ENCODE results near the gene NEK6. TPM values are rescaled to one million over a fixed set of nuclear protein-coding genes. Genes with fewer than 3 reads are reported as not detected.

Gene NEK6
- total and polyA plus RNA-seq, 9 of the 15 experiments (the other 6 are each of a cell fraction or from before 2014, with no cell fraction given) = 3.1 to 19.0 (median 8.4) TPM

DNA sequence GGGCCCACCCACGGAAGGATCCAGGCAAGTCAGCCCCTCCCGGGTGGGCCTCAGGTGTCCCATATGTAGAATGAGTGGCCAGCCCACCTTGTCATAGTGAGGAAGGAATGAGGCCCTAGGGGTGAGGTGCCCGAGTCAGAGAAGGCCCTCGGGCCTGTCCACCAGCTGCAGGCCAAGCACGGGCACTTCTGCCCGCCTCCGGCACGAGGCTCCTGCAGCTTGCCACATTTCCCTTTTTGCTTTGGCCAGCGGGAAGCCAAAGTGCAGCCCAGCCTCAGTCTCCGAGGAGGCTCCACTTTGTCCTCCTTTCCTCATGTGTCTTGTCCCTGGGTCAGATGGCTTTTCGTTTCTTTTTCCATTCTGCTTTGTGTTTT lies 84.6 kb downstream of the NEK6 start (continued):
- TF ChIP-seq, protein P1, sequence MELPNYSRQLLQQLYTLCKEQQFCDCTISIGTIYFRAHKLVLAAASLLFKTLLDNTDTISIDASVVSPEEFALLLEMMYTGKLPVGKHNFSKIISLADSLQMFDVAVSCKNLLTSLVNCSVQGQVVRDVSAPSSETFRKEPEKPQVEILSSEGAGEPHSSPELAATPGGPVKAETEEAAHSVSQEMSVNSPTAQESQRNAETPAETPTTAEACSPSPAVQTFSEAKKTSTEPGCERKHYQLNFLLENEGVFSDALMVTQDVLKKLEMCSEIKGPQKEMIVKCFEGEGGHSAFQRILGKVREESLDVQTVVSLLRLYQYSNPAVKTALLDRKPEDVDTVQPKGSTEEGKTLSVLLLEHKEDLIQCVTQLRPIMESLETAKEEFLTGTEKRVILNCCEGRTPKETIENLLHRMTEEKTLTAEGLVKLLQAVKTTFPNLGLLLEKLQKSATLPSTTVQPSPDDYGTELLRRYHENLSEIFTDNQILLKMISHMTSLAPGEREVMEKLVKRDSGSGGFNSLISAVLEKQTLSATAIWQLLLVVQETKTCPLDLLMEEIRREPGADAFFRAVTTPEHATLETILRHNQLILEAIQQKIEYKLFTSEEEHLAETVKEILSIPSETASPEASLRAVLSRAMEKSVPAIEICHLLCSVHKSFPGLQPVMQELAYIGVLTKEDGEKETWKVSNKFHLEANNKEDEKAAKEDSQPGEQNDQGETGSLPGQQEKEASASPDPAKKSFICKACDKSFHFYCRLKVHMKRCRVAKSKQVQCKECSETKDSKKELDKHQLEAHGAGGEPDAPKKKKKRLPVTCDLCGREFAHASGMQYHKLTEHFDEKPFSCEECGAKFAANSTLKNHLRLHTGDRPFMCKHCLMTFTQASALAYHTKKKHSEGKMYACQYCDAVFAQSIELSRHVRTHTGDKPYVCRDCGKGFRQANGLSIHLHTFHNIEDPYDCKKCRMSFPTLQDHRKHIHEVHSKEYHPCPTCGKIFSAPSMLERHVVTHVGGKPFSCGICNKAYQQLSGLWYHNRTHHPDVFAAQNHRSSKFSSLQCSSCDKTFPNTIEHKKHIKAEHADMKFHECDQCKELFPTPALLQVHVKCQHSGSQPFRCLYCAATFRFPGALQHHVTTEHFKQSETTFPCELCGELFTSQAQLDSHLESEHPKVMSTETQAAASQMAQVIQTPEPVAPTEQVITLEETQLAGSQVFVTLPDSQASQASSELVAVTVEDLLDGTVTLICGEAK (IDR thresholded peaks at IDR 0.05) = no peak
- TF ChIP-seq, protein P1 (CRISPR knock-in tag; IDR thresholded peaks at IDR 0.05) = no peak
- TF ChIP-seq JUND (IDR thresholded peaks at IDR 0.05; ENCODE audit: borderline replicate concordance, low read depth, low read length) (no peak), JUND (tag; IDR thresholded peaks at IDR 0.05; ENCODE audit: borderline replicate concordance, low read depth, low read length) (no peak), HCFC1 (IDR thresholded peaks at IDR 0.05; ENCODE audit: low read depth, low read length) (no peak), NCOA4 (IDR thresholded peaks at IDR 0.05; ENCODE audit: partially characterized antibody) (no peak), CBFA2T2 (conservative IDR thresholded peaks at IDR 0.05) (no peak), LCOR (CRISPR knock-in tag; IDR thresholded peaks at IDR 0.05) (no peak), OTX1 (CRISPR knock-in tag; IDR thresholded peaks at IDR 0.05) (no peak), ZNF830 (CRISPR knock-in tag; IDR thresholded peaks at IDR 0.05) (no peak)
- TF ChIP-seq, protein P2, sequence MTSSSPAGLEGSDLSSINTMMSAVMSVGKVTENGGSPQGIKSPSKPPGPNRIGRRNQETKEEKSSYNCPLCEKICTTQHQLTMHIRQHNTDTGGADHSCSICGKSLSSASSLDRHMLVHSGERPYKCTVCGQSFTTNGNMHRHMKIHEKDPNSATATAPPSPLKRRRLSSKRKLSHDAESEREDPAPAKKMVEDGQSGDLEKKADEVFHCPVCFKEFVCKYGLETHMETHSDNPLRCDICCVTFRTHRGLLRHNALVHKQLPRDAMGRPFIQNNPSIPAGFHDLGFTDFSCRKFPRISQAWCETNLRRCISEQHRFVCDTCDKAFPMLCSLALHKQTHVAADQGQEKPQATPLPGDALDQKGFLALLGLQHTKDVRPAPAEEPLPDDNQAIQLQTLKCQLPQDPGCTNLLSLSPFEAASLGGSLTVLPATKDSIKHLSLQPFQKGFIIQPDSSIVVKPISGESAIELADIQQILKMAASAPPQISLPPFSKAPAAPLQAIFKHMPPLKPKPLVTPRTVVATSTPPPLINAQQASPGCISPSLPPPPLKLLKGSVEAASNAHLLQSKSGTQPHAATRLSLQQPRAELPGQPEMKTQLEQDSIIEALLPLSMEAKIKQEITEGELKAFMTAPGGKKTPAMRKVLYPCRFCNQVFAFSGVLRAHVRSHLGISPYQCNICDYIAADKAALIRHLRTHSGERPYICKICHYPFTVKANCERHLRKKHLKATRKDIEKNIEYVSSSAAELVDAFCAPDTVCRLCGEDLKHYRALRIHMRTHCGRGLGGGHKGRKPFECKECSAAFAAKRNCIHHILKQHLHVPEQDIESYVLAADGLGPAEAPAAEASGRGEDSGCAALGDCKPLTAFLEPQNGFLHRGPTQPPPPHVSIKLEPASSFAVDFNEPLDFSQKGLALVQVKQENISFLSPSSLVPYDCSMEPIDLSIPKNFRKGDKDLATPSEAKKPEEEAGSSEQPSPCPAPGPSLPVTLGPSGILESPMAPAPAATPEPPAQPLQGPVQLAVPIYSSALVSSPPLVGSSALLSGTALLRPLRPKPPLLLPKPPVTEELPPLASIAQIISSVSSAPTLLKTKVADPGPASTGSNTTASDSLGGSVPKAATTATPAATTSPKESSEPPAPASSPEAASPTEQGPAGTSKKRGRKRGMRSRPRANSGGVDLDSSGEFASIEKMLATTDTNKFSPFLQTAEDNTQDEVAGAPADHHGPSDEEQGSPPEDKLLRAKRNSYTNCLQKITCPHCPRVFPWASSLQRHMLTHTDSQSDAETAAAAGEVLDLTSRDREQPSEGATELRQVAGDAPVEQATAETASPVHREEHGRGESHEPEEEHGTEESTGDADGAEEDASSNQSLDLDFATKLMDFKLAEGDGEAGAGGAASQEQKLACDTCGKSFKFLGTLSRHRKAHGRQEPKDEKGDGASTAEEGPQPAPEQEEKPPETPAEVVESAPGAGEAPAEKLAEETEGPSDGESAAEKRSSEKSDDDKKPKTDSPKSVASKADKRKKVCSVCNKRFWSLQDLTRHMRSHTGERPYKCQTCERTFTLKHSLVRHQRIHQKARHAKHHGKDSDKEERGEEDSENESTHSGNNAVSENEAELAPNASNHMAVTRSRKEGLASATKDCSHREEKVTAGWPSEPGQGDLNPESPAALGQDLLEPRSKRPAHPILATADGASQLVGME (CRISPR knock-in tag; IDR thresholded peaks at IDR 0.05) = no peak
- TF ChIP-seq, protein P3, sequence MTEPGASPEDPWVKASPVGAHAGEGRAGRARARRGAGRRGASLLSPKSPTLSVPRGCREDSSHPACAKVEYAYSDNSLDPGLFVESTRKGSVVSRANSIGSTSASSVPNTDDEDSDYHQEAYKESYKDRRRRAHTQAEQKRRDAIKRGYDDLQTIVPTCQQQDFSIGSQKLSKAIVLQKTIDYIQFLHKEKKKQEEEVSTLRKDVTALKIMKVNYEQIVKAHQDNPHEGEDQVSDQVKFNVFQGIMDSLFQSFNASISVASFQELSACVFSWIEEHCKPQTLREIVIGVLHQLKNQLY (CRISPR knock-in tag; conservative IDR thresholded peaks at IDR 0.05) = no peak

All from K562 (cell line).